ENCODE data around the gene DHRS3.

Gene DHRS3

GRCh38 chr1:12594966-12595756 lies 22.8 kb downstream of the DHRS3 start:
- CTCF ChIA-PET = no interaction called here
- Mint-ChIP-seq H3K4me3 (peak overlapping the region; percentile 34), H3K4me1 (peaks cover 37% of the 10 kb centered on the region), H3K9me3 (no peaks in the 10 kb centered on the region), H3K27ac (no peak overlapping the region), H3K27me3 (peaks cover 33% of the 10 kb centered on the region), H3K36me3 (peaks cover 15% of the 10 kb centered on the region)
- DNase-seq = peak; percentile 46

- H3K4me3 Mint-ChIP-seq = peak overlapping the region; percentile 34
- no peaks in the 10 kb centered on the region for H3K9me3 Mint-ChIP-seq
- H3K4me1 Mint-ChIP-seq = peaks cover 37% of the 10 kb centered on the region
- no peak for DNase-seq
- H3K27ac Mint-ChIP-seq = no peak overlapping the region
- CTCF ChIA-PET = no interaction called here
- peaks cover 33% of the 10 kb centered on the region for H3K27me3 Mint-ChIP-seq
- peaks cover 17% of the 10 kb centered on the region for H3K36me3 Mint-ChIP-seq
Observed at GRCh38 chr1:12594490-12594889, 23.5 kb downstream of the DHRS3 start.

- no peak for DNase-seq
- Mint-ChIP-seq H3K27me3 (peaks cover 33% of the 10 kb centered on the region), H3K27ac (no peak overlapping the region), H3K4me1 (peaks cover 37% of the 10 kb centered on the region), H3K4me3 (no peak overlapping the region), H3K36me3 (peaks cover 17% of the 10 kb centered on the region), H3K9me3 (no peaks in the 10 kb centered on the region)
- CTCF ChIA-PET = no interaction called here
Observed at GRCh38 chr1:12593621-12594066, 24.4 kb downstream of the DHRS3 start.

GRCh38 chr1:12592496-12592895 lies 25.5 kb downstream of the DHRS3 start:
- no peak for DNase-seq
- Mint-ChIP-seq H3K27me3 (peaks cover 31% of the 10 kb centered on the region), H3K9me3 (no peaks in the 10 kb centered on the region), H3K4me1 (peaks cover 27% of the 10 kb centered on the region), H3K36me3 (peaks cover 14% of the 10 kb centered on the region), H3K27ac (no peak overlapping the region), H3K4me3 (no peak overlapping the region)
- CTCF ChIA-PET = interaction anchor here (0.7 to 0.8 kb wide), 2 partner anchors 9 to 27 kb away, joined by 3 to 4 read pairs; no protein-coding TSS in a partner anchor

DNA sequence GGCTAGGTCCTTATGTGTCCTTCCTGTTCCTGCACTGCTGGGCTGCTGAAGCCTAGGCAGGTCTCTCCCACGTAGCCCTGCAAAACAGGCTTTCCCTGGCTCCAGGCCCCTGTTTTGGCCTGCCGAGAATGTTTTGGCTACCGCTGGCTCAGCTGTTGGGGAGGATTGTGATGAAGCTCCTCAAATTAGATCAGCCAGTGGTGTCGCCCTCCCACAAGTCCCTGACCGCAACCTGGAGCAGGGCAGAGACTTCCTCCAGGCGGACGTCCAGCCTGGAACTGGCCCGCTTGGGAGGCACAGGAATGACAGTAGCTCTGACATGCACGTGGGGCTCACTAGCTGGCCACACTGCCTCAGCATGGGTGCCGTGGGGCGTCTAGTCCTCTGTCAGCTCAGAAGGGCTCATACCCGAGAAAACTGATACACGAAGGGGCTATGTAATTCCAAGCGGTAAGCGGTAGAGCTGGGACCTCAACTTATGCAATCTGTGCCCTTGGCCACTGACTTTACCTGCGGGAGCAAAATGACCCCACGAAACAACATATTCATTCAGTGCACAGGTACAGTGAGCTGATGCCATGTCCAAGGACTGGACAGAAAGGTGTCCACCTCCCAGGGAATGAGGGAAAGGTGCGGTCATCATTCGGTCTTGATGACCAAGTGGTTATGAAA lies 26.6 kb downstream of the DHRS3 start:
- no peak overlapping the region for H3K27ac Mint-ChIP-seq

GRCh38 chr1:12588695-12589094 lies 29.3 kb downstream of the DHRS3 start:
- CTCF ChIA-PET = no interaction called here
- peaks cover 2% of the 10 kb centered on the region for H3K27me3 Mint-ChIP-seq
- H3K27ac Mint-ChIP-seq = no peak overlapping the region
- peaks cover 14% of the 10 kb centered on the region for H3K36me3 Mint-ChIP-seq
- DNase-seq = no peak
- H3K4me3 Mint-ChIP-seq = no peak overlapping the region
- H3K4me1 Mint-ChIP-seq = peaks cover 4% of the 10 kb centered on the region
- H3K9me3 Mint-ChIP-seq = no peaks in the 10 kb centered on the region

More for the DNA sequence above, 26.6 kb downstream of the DHRS3 start:
- peaks cover 12% of the 10 kb centered on the region for H3K36me3 Mint-ChIP-seq
- CTCF ChIA-PET = interaction anchor here (1.0 to 2.8 kb wide), 2 partner anchors 10 to 276 kb away, joined by 4 to 12 read pairs; no protein-coding TSS in a partner anchor
- no peaks in the 10 kb centered on the region for H3K9me3 Mint-ChIP-seq
- H3K4me3 Mint-ChIP-seq = no peak overlapping the region
- no peak for DNase-seq
- H3K4me1 Mint-ChIP-seq = peaks cover 19% of the 10 kb centered on the region
- H3K27me3 Mint-ChIP-seq = peaks cover 23% of the 10 kb centered on the region

DNA sequence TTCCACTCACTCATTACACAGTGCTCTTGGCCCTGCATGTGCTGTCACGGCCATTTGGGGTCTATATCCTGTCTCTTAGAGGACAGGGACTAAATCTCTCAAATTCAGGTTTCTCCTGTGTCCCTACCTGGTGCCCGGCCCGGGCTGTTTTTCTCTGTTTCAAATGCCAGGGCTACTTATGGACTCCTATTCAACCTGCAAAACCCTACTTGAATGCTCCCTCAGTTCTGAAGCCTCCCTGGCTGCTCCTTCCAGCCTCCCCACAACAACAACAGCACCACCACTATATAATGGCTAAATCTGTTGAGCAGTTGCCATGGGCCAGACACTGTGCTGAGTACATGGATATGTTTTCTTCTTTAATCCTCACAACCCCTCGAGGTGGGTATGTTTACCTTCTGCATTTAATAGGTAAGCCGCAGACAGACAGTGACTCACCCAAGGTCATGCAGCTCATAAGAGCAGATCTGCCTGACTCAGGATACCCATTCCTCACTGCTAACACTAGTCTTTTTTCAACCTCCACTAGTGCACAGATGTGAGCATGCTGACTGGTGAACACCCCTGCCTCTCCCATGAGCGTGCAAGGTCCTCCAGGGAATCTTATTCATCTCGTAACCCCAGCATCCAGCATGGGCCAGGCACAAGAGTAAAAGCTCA lies 29.9 kb downstream of the DHRS3 start:
- peaks cover 16% of the 10 kb centered on the region for H3K36me3 Mint-ChIP-seq
- DNase-seq = no peak
- peaks cover 4% of the 10 kb centered on the region for H3K4me1 Mint-ChIP-seq
- no peaks in the 10 kb centered on the region for H3K9me3 Mint-ChIP-seq
- H3K4me3 Mint-ChIP-seq = no peak overlapping the region
- no peaks in the 10 kb centered on the region for H3K27me3 Mint-ChIP-seq
- CTCF ChIA-PET = no interaction called here
- H3K27ac Mint-ChIP-seq = no peak overlapping the region

DNA sequence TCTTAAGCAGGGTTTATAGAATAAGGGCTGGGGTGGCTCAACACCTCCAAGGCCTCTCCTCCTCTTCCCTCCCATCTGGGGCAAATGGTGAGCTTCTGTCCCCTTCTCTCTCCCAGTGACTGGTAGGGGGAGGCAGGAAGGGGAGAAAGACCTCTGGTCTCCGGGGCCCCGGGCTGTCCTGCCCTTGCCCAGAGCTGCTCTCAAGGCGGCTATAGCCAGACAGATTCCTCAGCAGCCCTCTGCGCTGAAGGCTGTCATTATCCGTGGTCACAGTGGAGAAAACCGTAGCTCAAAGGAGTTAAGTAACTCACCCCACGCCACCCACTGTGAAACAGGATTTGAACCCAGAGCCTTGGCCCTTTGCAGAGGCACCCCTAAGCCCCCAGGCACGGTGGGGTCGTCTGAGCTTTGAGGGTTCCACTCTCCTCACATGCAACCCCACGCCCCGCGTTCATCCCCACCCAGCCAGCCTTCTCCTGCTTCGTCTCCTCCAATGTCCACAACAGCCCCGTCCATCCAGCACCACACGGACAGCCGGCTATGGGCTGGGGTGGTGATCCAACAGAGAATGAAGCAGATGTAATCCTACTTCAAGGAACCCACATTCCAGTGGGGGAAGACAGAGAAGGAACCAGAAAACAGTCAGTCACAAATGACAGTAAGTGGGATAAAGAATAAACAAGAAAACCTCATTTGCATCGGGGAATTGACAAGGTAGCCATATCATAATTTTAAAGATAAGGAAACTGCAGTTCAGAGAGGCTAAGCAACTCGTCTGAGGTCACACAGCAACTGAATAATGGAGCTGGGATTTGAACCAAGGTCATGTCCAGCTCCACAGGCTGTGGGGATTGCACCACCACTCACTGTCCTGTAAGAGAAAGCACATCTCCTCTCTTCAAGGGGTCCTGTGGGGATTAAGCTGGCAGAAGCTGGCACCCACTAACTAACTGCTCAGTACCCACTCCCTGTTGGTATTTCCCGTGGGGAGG lies 31.8 kb downstream of the DHRS3 start:
- Mint-ChIP-seq H3K27ac (no peak overlapping the region), H3K27me3 (no peaks in the 10 kb centered on the region), H3K4me1 (peaks cover 2% of the 10 kb centered on the region), H3K4me3 (no peak overlapping the region), H3K9me3 (no peaks in the 10 kb centered on the region), H3K36me3 (peaks cover 15% of the 10 kb centered on the region)
- CTCF ChIA-PET = no interaction called here
- no peak for DNase-seq

GRCh38 chr1:12585536-12585935 lies 32.5 kb downstream of the DHRS3 start:
- H3K36me3 Mint-ChIP-seq = peaks cover 14% of the 10 kb centered on the region
- no peak for DNase-seq
- peaks cover 2% of the 10 kb centered on the region for H3K4me1 Mint-ChIP-seq
- H3K27me3 Mint-ChIP-seq = no peaks in the 10 kb centered on the region
- no peak overlapping the region for H3K27ac Mint-ChIP-seq
- H3K9me3 Mint-ChIP-seq = no peaks in the 10 kb centered on the region
- CTCF ChIA-PET = no interaction called here
- no peak overlapping the region for H3K4me3 Mint-ChIP-seq

DNA sequence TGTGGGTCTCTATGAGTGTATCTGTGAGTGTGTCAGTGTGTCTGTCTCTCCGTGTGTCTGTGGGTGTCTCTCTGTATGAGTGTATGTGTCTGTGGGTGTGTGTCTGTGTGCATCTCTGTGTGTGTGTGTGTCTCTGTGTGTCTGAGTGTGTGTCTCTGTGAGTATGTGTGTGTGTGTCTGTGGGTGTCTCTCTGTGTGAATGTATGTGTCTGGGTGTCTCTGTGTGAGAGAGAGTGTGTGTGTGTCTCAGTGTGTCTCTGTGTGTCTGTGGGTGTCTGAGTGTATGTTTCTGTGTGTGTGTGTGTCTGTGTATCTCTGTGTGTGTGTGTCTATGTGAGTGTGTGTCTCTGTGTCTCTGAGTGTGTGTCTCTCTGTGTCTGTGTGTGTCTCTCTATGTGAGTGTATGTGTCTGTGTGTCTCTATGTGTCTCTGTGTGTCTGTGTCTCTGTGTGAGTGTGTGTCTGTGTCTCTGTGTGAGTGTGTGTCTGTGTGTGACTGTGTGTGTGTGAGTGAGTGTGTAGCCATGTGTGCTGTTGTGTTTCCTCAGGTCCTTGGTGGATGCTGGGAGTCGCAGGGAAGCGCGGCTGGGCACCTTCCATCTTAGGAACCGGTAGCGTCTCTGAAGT lies 33.0 kb downstream of the DHRS3 start:
- CTCF ChIA-PET = no interaction called here
- no peaks in the 10 kb centered on the region for H3K9me3 Mint-ChIP-seq
- H3K27me3 Mint-ChIP-seq = no peaks in the 10 kb centered on the region
- DNase-seq = no peak
- H3K36me3 Mint-ChIP-seq = peaks cover 19% of the 10 kb centered on the region
- H3K27ac Mint-ChIP-seq = no peak overlapping the region
- H3K4me1 Mint-ChIP-seq = peaks cover 2% of the 10 kb centered on the region
- H3K4me3 Mint-ChIP-seq = no peak overlapping the region

DNA sequence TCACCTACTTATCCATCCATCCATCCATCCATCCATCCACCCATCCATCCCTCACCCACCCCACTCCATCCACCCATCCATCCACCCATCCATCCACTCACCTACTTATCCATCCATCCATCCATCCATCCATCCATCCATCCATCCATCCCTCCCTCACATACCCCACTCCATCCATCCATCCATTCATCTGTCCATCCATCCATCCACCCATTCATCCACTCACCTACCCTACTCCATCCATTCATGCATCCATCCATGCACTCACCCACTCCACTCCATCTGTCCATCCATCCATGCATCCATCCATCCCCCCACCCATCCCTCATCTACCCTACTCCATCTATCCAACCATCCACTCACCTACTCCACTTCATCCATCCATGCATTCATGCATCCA lies 34.5 kb downstream of the DHRS3 start:
- H3K27ac Mint-ChIP-seq = no peak overlapping the region
- H3K36me3 Mint-ChIP-seq = peaks cover 19% of the 10 kb centered on the region
- H3K9me3 Mint-ChIP-seq = no peaks in the 10 kb centered on the region
- H3K4me3 Mint-ChIP-seq = no peak overlapping the region
- peaks cover 2% of the 10 kb centered on the region for H3K4me1 Mint-ChIP-seq
- no peak for DNase-seq
- H3K27me3 Mint-ChIP-seq = no peaks in the 10 kb centered on the region
- CTCF ChIA-PET = no interaction called here

DNA sequence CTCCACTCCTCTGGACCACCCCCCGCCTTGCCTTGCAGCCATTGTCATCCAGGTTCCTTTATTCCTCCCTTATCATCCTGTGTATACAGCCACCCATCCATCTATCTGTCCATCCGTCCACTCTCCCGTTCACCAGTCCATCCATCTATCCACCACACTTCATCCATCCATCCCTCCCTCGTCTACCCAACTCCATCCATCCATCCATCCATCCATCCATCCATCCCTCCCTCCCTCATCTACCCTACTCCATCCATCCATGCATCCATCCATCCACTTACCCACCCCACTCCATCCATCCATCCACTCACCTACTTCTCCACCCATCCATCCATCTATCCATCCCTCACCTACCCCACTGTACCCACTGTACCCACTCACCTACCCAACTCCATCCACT lies 35.4 kb downstream of the DHRS3 start:
- no peak overlapping the region for H3K27ac Mint-ChIP-seq
- H3K27me3 Mint-ChIP-seq = no peaks in the 10 kb centered on the region
- CTCF ChIA-PET = no interaction called here
- no peak for DNase-seq
- no peaks in the 10 kb centered on the region for H3K9me3 Mint-ChIP-seq
- H3K4me3 Mint-ChIP-seq = no peak overlapping the region
- H3K36me3 Mint-ChIP-seq = peaks cover 21% of the 10 kb centered on the region
- no peaks in the 10 kb centered on the region for H3K4me1 Mint-ChIP-seq

DNA sequence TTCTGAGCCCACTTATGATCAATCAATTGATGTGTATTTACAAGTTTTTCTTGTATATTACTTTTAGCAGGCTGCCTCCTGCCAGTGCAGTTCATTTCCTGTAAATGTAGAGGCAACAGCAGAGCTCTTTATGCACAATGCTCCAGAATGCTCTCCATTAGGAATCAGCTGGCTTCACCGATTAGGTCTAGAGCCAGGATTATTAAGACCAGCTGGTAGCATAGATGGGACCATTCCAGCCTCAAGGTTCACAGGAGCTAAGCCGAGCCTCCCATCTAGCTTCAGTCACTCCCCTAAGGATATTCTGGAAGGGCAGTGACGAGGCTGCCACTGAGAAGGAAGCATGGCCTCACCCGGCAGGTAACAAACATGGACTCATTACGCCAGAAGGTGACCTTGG lies 36.8 kb downstream of the DHRS3 start:
- Mint-ChIP-seq H3K36me3 (peaks cover 29% of the 10 kb centered on the region), H3K27me3 (no peaks in the 10 kb centered on the region), H3K4me3 (no peak overlapping the region), H3K4me1 (no peaks in the 10 kb centered on the region), H3K9me3 (no peaks in the 10 kb centered on the region), H3K27ac (no peak overlapping the region)
- DNase-seq = no peak
- CTCF ChIA-PET = no interaction called here
